A673 (cell line): ENCODE measurements around the gene ANKRD11.

Source experiments
- EZH2 ChIP-seq: fragments of 200-600 bp; sonication (generic); IDR thresholded peaks from 2 replicates; pipeline ENCODE4 v1.6.1; 2017; ENCODE audit warnings: borderline replicate concordance, low read depth, mild to moderate bottlenecking, mixed read lengths, antibody characterized with exemption, low read length; ENCODE audit not compliant: poor library complexity, severe bottlenecking
- TF ChIP-seq, protein P1 (sequence below): fragments of 300-800, 200-600 bp; sonication (generic); conservative IDR thresholded peaks from 2 replicates; pipeline ENCODE4 v1.5.1; 2017; ENCODE audit warnings: low read depth, mild to moderate bottlenecking, antibody characterized with exemption, low read length, moderate library complexity, mixed read lengths

DNA sequence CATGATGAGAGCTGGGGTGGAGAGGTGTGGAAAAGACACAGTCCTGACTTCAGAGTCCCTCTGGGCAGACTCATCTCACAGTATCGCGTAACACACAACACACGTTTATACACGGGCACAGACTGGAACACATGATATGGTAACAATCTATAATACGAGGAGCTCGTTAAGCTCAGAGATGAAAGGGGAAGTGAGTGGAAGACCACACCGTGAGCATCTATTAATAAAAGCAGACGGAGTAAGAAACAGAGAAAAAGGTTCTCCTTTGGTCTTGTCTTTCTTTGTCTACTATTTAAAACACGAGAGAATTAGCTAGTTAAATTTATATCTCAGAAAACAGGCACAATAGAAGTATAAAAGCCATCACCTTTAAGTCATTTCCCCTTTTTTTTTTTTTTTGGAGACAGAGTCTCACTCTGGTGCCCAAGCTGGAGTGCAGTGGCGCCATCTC lies 13.5 kb downstream of the ANKRD11 start:
- no peak for TF ChIP-seq EZH2
- TF ChIP-seq, protein P1, sequence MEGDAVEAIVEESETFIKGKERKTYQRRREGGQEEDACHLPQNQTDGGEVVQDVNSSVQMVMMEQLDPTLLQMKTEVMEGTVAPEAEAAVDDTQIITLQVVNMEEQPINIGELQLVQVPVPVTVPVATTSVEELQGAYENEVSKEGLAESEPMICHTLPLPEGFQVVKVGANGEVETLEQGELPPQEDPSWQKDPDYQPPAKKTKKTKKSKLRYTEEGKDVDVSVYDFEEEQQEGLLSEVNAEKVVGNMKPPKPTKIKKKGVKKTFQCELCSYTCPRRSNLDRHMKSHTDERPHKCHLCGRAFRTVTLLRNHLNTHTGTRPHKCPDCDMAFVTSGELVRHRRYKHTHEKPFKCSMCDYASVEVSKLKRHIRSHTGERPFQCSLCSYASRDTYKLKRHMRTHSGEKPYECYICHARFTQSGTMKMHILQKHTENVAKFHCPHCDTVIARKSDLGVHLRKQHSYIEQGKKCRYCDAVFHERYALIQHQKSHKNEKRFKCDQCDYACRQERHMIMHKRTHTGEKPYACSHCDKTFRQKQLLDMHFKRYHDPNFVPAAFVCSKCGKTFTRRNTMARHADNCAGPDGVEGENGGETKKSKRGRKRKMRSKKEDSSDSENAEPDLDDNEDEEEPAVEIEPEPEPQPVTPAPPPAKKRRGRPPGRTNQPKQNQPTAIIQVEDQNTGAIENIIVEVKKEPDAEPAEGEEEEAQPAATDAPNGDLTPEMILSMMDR: no peak
